A673 (cell line): Measurements from ENCODE around the gene ALG9.

Experiments used
- EZH2 ChIP-seq: fragments of 200-600 bp; sonication (generic); IDR thresholded peaks from 2 replicates; pipeline ENCODE4 v1.6.1; 2017; ENCODE audit warnings: borderline replicate concordance, low read depth, mild to moderate bottlenecking, mixed read lengths, antibody characterized with exemption, low read length; ENCODE audit not compliant: poor library complexity, severe bottlenecking
- TF ChIP-seq, protein P1 (sequence below): fragments of 300-800, 200-600 bp; sonication (generic); conservative IDR thresholded peaks from 2 replicates; pipeline ENCODE4 v1.5.1; 2017; ENCODE audit warnings: low read depth, mild to moderate bottlenecking, antibody characterized with exemption, low read length, moderate library complexity, mixed read lengths

DNA sequence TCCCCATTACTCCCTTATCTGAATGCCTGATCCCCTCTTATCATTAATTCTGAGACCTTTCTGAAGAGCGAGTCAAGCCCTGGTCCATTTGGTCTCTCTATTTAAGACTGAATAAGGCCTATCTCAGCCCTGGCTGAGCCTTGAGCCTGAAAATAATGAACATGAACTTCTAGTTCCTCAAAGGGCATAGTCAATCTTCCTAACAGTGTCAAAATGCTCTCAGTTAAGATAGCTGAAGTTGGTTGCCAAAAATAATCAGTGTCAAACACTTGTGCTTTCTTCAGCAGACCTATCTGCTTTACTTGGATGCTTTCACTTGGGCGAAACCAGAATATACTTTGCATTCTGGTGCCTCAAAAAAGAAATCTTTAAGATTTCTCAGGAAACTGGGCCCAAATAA lies 62.5 kb downstream of the ALG9 start:
- no peak for TF ChIP-seq EZH2
- TF ChIP-seq, protein P1, sequence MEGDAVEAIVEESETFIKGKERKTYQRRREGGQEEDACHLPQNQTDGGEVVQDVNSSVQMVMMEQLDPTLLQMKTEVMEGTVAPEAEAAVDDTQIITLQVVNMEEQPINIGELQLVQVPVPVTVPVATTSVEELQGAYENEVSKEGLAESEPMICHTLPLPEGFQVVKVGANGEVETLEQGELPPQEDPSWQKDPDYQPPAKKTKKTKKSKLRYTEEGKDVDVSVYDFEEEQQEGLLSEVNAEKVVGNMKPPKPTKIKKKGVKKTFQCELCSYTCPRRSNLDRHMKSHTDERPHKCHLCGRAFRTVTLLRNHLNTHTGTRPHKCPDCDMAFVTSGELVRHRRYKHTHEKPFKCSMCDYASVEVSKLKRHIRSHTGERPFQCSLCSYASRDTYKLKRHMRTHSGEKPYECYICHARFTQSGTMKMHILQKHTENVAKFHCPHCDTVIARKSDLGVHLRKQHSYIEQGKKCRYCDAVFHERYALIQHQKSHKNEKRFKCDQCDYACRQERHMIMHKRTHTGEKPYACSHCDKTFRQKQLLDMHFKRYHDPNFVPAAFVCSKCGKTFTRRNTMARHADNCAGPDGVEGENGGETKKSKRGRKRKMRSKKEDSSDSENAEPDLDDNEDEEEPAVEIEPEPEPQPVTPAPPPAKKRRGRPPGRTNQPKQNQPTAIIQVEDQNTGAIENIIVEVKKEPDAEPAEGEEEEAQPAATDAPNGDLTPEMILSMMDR, result no peak
